Astrocyte of the hippocampus (primary cell): ENCODE results near the gene DCP2.

ENCODE experiments used
- DNase-seq: peaks from one replicate; pipeline ENCODE4 v3.0.0; 2011; ENCODE audit warnings: low read depth, low spot score

DCP2 gene

GRCh38 chr5:112967520-112968083 is 9.0 kb upstream of the DCP2 start:
- DNase-seq: no peak

- DNase-seq: no peak
Observed at GRCh38 chr5:112968411-112969106, 8.0 kb upstream of the DCP2 start.

- DNase-seq: no peak
Observed at GRCh38 chr5:112971276-112971675, 5.3 kb upstream of the DCP2 start.

- DNase-seq: no peak
Observed at GRCh38 chr5:112973036-112973435, 3.6 kb upstream of the DCP2 start.

GRCh38 chr5:112973904-112974303 is 2.7 kb upstream of the DCP2 start:
- DNase-seq: no peak

GRCh38 chr5:112974901-112975300 is 1.7 kb upstream of the DCP2 start:
- no peak for DNase-seq

GRCh38 chr5:112975721-112976431 is 722 bp upstream of the DCP2 start:
- no peak for DNase-seq

GRCh38 chr5:112977440-112977861 is 853 bp downstream of the DCP2 start:
- no peak for DNase-seq

GRCh38 chr5:112978836-112979235 is 2.2 kb downstream of the DCP2 start:
- no peak for DNase-seq

GRCh38 chr5:112979723-112980122 is 3.1 kb downstream of the DCP2 start:
- DNase-seq: no peak

GRCh38 chr5:112983363-112983762 is 6.8 kb downstream of the DCP2 start:
- no peak for DNase-seq

GRCh38 chr5:112986224-112986623 is 9.6 kb downstream of the DCP2 start:
- DNase-seq: no peak

GRCh38 chr5:112995764-112996618 is 19.4 kb downstream of the DCP2 start:
- DNase-seq: peak; percentile 83

GRCh38 chr5:112996830-112997374 is 20.3 kb downstream of the DCP2 start:
- DNase-seq: no peak

GRCh38 chr5:112998296-112998695 is 21.7 kb downstream of the DCP2 start:
- no peak for DNase-seq

GRCh38 chr5:113000466-113000865 is 23.9 kb downstream of the DCP2 start:
- DNase-seq: no peak

GRCh38 chr5:113002423-113002822 is 25.8 kb downstream of the DCP2 start:
- no peak for DNase-seq

GRCh38 chr5:113003763-113004162 is 27.2 kb downstream of the DCP2 start:
- no peak for DNase-seq

GRCh38 chr5:113005454-113005853 is 28.9 kb downstream of the DCP2 start:
- peak; percentile 22 for DNase-seq

GRCh38 chr5:113017881-113018635 is 41.5 kb downstream of the DCP2 start:
- peak; percentile 32 for DNase-seq
